KMS-11 (cell line): Measurements from ENCODE around the gene PTPRN2.

Experiments used
- H2AFZ ChIP-seq: fragments of 200-600 bp; sonication (generic); 2 replicates; pipeline ENCODE4 v1.6.1; 2016; ENCODE audit warnings: antibody characterized with exemption, mixed run types, low read depth
- H3K27ac ChIP-seq: fragments of 200-600 bp; sonication (generic); 2 replicates; pipeline ENCODE4 v1.6.1; 2016; ENCODE audit warnings: mild to moderate bottlenecking, mixed run types
- H3K27me3 ChIP-seq: fragments of 200-600 bp; sonication (generic); 2 replicates; pipeline ENCODE4 v1.6.1; 2017; ENCODE audit warnings: mild to moderate bottlenecking, low read depth, mixed run types, moderate library complexity; ENCODE audit not compliant: insufficient read depth
- H3K36me3 ChIP-seq: fragments of 200-600 bp; sonication (generic); 2 replicates; pipeline ENCODE4 v1.6.1; 2017; ENCODE audit warnings: mild to moderate bottlenecking, mixed run types; ENCODE audit not compliant: insufficient read depth
- H3K4me1 ChIP-seq: fragments of 200-600 bp; sonication (generic); 2 replicates; pipeline ENCODE4 v1.6.1; 2016; ENCODE audit warnings: mild to moderate bottlenecking, low read depth, mixed run types; ENCODE audit not compliant: poor library complexity, severe bottlenecking
- H3K4me2 ChIP-seq: fragments of 200-600 bp; sonication (generic); 2 replicates; pipeline ENCODE4 v1.7.0; 2016; ENCODE audit warnings: mild to moderate bottlenecking, mixed run types
- H3K4me3 ChIP-seq: fragments of 200-600 bp; sonication (generic); IDR thresholded peaks from 2 replicates; pipeline ENCODE4 v1.6.1; 2017; ENCODE audit warnings: low read depth, low read length, mixed read lengths; ENCODE audit not compliant: insufficient read depth
- H3K79me2 ChIP-seq: fragments of 200-600 bp; sonication (generic); 2 replicates; pipeline ENCODE4 v1.6.1; 2016; ENCODE audit warnings: low read depth, mixed run types; ENCODE audit not compliant: insufficient read depth
- H3K9ac ChIP-seq: fragments of 200-600 bp; sonication (generic); 2 replicates; pipeline ENCODE4 v1.6.1; 2016; ENCODE audit warnings: mild to moderate bottlenecking, mixed run types
- H4K20me1 ChIP-seq: fragments of 200-600 bp; sonication (generic); 2 replicates; pipeline ENCODE4 v1.6.1; 2016; ENCODE audit warnings: mild to moderate bottlenecking, mixed run types; ENCODE audit not compliant: insufficient read depth
- TF ChIP-seq, protein P1 (sequence below): fragments of 200-600 bp; sonication (generic); conservative IDR thresholded peaks from 2 replicates; pipeline ENCODE4 v1.6.1; 2017; ENCODE audit warnings: low read depth, mild to moderate bottlenecking, antibody characterized with exemption, low read length, moderate library complexity, mixed read lengths

The PTPRN2 gene

DNA sequence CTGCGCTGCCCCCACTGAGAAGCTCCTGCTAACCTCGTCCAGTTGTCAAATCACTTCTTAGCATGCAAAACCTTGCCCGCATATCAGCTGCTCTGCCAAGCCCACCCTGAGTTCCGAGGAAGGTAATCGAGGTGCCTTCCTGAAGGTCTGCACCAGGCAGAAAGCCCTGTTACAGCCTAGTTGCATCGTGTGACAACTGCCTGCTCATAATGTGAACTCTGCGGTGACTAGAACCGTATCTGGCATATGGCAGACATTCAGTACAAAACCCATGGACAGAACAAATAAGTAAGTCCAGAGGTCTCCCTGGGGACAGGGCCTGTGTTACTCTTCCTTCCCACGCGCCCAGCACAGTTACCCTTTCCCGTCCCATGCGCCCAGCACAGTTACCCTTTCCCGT, 856.5 kb downstream of the PTPRN2 start:
- Histone ChIP-seq H3K27ac (no peak overlapping the region), H3K79me2 (no peaks in the 10 kb centered on the region), H3K36me3 (no peaks in the 10 kb centered on the region), H4K20me1 (no peaks in the 10 kb centered on the region), H3K4me3 (no peak overlapping the region), H3K4me2 (no peak overlapping the region), H2AFZ (no peak overlapping the region), H3K9ac (no peak overlapping the region), H3K27me3 (peaks cover 5% of the 10 kb centered on the region; the same call in 1 of the 2 replicates), H3K4me1 (no peaks in the 10 kb centered on the region)
- TF ChIP-seq, protein P1, sequence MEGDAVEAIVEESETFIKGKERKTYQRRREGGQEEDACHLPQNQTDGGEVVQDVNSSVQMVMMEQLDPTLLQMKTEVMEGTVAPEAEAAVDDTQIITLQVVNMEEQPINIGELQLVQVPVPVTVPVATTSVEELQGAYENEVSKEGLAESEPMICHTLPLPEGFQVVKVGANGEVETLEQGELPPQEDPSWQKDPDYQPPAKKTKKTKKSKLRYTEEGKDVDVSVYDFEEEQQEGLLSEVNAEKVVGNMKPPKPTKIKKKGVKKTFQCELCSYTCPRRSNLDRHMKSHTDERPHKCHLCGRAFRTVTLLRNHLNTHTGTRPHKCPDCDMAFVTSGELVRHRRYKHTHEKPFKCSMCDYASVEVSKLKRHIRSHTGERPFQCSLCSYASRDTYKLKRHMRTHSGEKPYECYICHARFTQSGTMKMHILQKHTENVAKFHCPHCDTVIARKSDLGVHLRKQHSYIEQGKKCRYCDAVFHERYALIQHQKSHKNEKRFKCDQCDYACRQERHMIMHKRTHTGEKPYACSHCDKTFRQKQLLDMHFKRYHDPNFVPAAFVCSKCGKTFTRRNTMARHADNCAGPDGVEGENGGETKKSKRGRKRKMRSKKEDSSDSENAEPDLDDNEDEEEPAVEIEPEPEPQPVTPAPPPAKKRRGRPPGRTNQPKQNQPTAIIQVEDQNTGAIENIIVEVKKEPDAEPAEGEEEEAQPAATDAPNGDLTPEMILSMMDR = no peak

DNA sequence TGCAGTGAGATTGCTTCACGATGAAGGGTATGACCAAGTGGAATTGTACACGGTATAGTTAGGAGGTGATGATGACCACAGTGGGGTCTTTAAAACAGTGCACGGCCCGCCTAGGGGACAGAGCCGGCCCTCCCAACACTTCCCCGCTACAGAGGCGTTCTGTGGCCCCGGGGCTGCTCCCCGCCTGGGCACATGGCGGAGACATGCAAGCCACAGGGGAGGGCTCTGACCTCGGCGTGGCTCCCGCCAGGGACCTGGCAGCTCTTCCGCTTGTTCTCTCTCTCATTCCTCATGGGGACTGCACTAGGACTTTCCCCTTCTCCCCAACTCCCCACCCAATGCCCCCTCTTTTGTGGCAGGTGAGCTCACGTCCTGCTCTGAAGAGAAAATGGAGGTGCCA, 857.0 kb downstream of the PTPRN2 start:
- no peak overlapping the region for H3K9ac ChIP-seq
- H3K36me3 ChIP-seq = no peaks in the 10 kb centered on the region
- H3K27me3 ChIP-seq = no peaks in the 10 kb centered on the region
- H3K79me2 ChIP-seq = no peaks in the 10 kb centered on the region
- H3K27ac ChIP-seq = no peak overlapping the region
- TF ChIP-seq, protein P1 = no peak
- no peak overlapping the region for H3K4me3 ChIP-seq
- H4K20me1 ChIP-seq = no peaks in the 10 kb centered on the region
- H2AFZ ChIP-seq = no peak overlapping the region
- H3K4me1 ChIP-seq = no peaks in the 10 kb centered on the region
- no peak overlapping the region for H3K4me2 ChIP-seq

DNA sequence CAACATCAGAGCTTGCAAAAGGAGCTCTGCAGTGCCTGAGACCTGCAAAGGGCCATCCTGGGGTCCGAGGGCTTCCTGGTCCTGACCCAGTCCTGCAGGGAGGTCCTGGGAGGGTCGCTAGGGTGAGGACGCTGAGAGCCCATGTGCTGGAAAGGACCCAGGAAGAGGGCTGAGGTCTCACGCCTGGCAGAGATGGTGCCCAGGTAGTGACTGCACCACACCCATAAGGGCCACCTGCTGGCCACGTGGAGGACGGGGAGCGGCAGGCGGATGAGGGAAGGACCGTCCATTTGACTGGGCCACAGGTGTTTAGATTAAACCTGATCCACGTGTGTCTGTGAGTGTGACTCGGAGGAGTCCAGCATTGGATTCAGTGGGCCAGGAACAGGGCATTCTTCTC, 858.1 kb downstream of the PTPRN2 start:
- Histone ChIP-seq H3K4me1 (no peaks in the 10 kb centered on the region), H3K79me2 (no peaks in the 10 kb centered on the region), H4K20me1 (no peaks in the 10 kb centered on the region), H3K4me3 (no peak overlapping the region), H2AFZ (no peak overlapping the region), H3K9ac (no peak overlapping the region), H3K27me3 (no peaks in the 10 kb centered on the region), H3K36me3 (no peaks in the 10 kb centered on the region), H3K27ac (no peak overlapping the region), H3K4me2 (no peak overlapping the region)
- TF ChIP-seq, protein P1 = no peak

DNA sequence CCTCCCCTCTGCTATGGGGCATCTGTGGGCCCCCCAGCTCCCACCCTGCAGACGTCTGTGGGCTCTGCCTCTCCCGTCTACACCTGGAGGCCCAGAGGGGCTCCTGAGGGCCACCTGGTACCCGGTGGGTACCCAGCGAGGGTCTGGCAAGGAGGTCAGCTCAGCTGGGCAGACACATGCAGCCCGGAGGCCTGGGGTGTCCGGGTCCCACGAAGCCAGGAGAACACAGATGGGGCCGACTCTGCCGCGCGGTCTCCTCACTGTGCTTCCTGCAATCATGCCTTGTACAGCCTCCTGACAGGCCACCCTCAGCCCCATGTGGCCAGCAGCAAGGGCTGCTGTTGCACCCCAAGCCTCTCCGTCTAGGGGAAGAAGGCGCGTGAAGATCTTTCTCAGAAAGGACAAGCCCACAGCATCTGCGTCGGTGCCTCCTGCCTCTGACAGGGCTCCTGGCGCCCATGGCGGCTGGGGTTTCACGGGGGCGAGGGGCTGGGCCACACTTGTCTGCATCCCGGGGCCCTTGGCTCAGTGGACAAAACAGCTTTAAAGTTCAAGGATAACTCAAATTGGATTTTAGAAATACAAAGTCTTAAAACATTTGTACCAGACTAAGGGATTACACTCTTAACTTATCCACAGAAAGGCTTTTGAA, 859.5 kb downstream of the PTPRN2 start:
- Histone ChIP-seq H4K20me1 (no peaks in the 10 kb centered on the region), H3K4me3 (no peak overlapping the region), H3K27ac (no peak overlapping the region), H3K4me1 (no peaks in the 10 kb centered on the region), H3K9ac (no peak overlapping the region), H2AFZ (no peak overlapping the region), H3K36me3 (no peaks in the 10 kb centered on the region), H3K79me2 (no peaks in the 10 kb centered on the region), H3K27me3 (peaks cover 9% of the 10 kb centered on the region; the same call in 1 of the 2 replicates), H3K4me2 (no peak overlapping the region)
- TF ChIP-seq, protein P1 = no peak
